AG08395 (cell line): ENCODE measurements around the gene RFWD3.

ENCODE experiments used
- DNase-seq: peaks from one replicate; pipeline ENCODE4 v3.0.0; 2012; ENCODE audit warnings: mixed read lengths, low spot score

Gene RFWD3

GRCh38 chr16:74622005-74622404 is 44.7 kb downstream of the RFWD3 start:
- no peak for DNase-seq

- DNase-seq = no peak
Measured at GRCh38 chr16:74617206-74617788, 49.4 kb downstream of the RFWD3 start.

- no peak for DNase-seq
Measured at GRCh38 chr16:74611721-74612120, 55.0 kb downstream of the RFWD3 start.

- no peak for DNase-seq
Measured at GRCh38 chr16:74608944-74609343, 57.7 kb downstream of the RFWD3 start.

- DNase-seq = no peak
Measured at GRCh38 chr16:74608381-74608780, 58.3 kb downstream of the RFWD3 start.

GRCh38 chr16:74607962-74608356 is 58.7 kb downstream of the RFWD3 start:
- DNase-seq = no peak

- DNase-seq = no peak
Measured at GRCh38 chr16:74607310-74607961, 59.2 kb downstream of the RFWD3 start.

GRCh38 chr16:74606521-74607309 is 60.0 kb downstream of the RFWD3 start, which contains the start of gene GLG1:
TSS of gene GLG1 (minus strand) at chr16:74607114. CDS start at chr16:74607094, 20 bp downstream.
- DNase-seq = peak; percentile 91

- no peak for DNase-seq
Measured at GRCh38 chr16:74605746-74606520, 60.7 kb downstream of the RFWD3 start.

GRCh38 chr16:74605332-74605731 is 61.3 kb downstream of the RFWD3 start:
- DNase-seq = no peak

GRCh38 chr16:74603848-74604247 is 62.8 kb downstream of the RFWD3 start:
- DNase-seq = no peak

- no peak for DNase-seq
Measured at GRCh38 chr16:74601126-74601871, 65.4 kb downstream of the RFWD3 start.

- no peak for DNase-seq
Measured at GRCh38 chr16:74596586-74596985, 70.1 kb downstream of the RFWD3 start.

- no peak for DNase-seq
Measured at GRCh38 chr16:74592847-74593246, 73.8 kb downstream of the RFWD3 start.

- DNase-seq = no peak
Measured at GRCh38 chr16:74591876-74592650, 74.6 kb downstream of the RFWD3 start.

GRCh38 chr16:74586948-74587347 is 79.7 kb downstream of the RFWD3 start:
- no peak for DNase-seq

- no peak for DNase-seq
Measured at GRCh38 chr16:74585846-74586443, 80.7 kb downstream of the RFWD3 start.

GRCh38 chr16:74583926-74584666 is 82.6 kb downstream of the RFWD3 start:
- no peak for DNase-seq

GRCh38 chr16:74582970-74583369 is 83.7 kb downstream of the RFWD3 start:
- DNase-seq = no peak

- DNase-seq = no peak
Measured at GRCh38 chr16:74580833-74581232, 85.8 kb downstream of the RFWD3 start.
